GM19023 (cell line): ENCODE results near the gene RRBP1.
"Not testable (repeated sequence)": the region's sequence is repeated elsewhere in the genome, so short reads cannot be mapped to it uniquely, and the experiment has no call there.

Source experiments
- ATAC-seq: cut with Tn5 transposase; IDR thresholded peaks from one replicate; pipeline ENCODE4 v1.9.1; 2021; ENCODE audit warnings: mild to moderate bottlenecking, moderate library complexity; ENCODE audit not compliant: unreplicated experiment

RRBP1 gene

GRCh38 chr20:17708675-17709360 is 26.8 kb upstream of the RRBP1 start:
- ATAC-seq: no peak

DNA sequence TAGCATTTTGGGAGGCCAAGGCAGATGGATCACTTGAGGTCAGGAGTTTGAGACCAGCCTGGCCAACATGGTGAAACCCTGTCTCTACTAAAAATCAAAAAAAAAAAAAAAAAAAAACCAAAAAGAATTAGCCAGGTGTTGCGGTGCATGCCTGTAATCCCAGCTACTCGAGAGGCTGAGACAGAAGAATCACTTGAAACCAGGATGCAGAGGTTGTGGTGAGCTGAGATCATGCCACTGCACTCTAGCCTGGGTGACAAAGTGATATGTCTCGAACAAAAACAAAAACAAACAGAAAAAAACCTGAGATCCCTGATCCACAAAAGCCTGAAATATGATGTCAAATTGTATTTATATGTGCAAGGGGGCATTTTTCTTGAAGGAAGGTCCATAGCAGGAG is 25.9 kb upstream of the RRBP1 start:
- ATAC-seq: not testable (repeated sequence)

DNA sequence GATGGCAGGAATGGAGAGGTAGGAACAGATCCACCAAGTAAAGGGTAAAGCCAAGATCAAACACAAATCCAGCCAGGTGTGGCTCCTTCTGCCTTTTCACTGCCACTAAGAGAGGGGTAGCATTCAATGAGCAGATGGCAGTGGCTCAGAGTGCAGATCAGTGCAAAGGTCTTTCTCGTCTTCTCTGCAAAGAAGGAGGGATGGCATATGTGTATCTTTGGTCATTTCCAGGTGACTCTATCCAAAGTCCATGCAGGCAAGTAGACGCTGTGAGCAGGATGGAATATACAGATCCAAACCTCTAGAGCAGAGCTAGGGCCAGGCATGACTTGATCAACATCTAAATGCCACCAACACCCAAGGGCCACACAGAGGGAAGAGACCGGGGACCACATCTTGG is 24.6 kb upstream of the RRBP1 start:
- ATAC-seq: no peak

GRCh38 chr20:17705916-17706315 is 23.9 kb upstream of the RRBP1 start:
- no peak for ATAC-seq

- no peak for ATAC-seq
Observed at GRCh38 chr20:17704589-17705317, 22.7 kb upstream of the RRBP1 start.

DNA sequence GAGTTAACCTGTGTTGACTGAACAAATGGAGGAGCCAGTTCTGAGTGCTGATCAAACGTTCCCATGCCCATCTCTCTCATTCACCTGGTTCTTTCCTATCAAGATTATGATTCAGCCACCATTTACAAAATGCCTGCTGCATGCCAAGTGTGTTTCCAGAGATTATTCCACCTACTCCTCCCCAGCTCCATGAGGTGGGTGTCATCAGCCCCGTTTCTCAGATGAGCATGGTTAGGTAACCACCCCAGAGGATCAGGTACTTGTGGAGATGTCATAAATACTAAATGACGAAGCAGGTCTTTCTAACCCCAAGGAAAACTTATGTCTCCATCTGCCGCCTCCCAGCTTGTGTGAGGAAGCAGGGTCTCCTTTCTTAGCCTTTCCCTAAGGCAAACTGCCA is 19.8 kb upstream of the RRBP1 start:
- no peak for ATAC-seq

DNA sequence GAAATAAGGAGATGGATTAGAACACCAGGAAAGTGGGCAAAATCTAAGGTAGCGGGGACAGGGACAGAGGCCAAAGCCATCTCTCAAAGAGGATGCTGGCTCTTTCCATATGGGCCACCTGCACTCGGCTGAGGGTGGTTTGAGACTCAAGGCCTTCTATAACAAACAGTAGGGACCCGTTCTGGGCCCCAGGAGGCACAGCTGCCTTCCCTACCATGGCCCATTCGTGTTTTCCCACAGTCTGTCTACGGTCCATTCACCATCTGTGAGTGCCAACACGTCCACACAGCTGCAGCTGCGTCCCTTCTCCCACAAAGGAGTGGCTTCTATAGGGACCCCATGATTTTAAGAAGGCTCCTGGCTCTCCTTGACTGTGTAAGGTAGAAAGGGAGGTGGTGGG is 18.6 kb upstream of the RRBP1 start:
- no peak for ATAC-seq

DNA sequence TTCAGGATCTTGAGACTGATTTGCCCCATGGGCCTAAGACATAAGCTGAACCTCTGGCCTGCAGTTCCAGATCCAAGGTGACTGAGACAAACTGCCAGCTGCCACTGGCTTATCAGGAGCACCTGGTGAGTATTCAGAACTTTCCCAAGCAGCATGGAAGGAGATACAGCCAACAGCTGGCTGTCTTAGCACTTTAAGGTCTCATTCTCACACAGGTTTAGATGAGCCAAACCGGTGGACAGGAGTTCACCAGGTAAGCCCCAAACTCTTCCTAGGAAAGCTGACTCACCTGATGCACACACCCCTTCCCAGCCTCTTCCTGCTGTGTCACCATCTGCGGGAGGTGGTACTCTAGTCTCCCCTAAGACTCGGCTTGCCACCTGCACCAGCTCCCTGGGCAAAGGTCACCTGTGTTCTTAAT is 17.9 kb upstream of the RRBP1 start, which contains the start of gene BANF2:
Gene BANF2 (plus strand): TSS at position 36 of the 421 bp plus-strand sequence. CDS start 25,060 bp downstream, outside the sequence.
- ATAC-seq: no peak

DNA sequence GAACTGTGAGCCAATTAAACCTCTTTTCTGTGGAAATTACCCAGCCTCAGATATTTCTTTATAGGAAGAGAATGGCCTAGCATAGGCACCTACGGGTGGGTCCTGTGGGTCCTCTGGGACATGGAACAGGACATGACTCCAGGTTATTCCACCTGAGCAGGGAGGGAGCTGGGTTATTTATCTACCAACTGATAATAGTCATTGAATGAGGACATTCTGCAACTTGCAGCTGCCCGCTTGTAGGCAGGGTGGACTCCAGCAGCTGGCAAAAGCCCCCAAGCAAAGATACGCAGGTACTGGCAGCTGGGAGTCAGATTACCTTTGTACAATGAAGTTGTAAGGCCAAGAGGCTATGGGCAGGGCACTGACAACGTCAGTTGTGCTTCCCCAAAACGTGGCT is 16.3 kb upstream of the RRBP1 start:
- ATAC-seq: no peak

GRCh38 chr20:17697171-17697570 is 15.1 kb upstream of the RRBP1 start:
- ATAC-seq: no peak

GRCh38 chr20:17696287-17696686 is 14.2 kb upstream of the RRBP1 start:
- no peak for ATAC-seq

GRCh38 chr20:17694767-17695166 is 12.7 kb upstream of the RRBP1 start:
- ATAC-seq: no peak

- ATAC-seq: no peak
Observed at GRCh38 chr20:17693444-17694001, 11.5 kb upstream of the RRBP1 start.

- no peak for ATAC-seq
Observed at GRCh38 chr20:17691758-17692157, 9.7 kb upstream of the RRBP1 start.

- ATAC-seq: no peak
Observed at GRCh38 chr20:17690144-17690543, 8.1 kb upstream of the RRBP1 start.

- no peak for ATAC-seq
Observed at GRCh38 chr20:17688965-17689364, 6.9 kb upstream of the RRBP1 start.

- ATAC-seq: no peak
Observed at GRCh38 chr20:17687800-17688199, 5.8 kb upstream of the RRBP1 start.

DNA sequence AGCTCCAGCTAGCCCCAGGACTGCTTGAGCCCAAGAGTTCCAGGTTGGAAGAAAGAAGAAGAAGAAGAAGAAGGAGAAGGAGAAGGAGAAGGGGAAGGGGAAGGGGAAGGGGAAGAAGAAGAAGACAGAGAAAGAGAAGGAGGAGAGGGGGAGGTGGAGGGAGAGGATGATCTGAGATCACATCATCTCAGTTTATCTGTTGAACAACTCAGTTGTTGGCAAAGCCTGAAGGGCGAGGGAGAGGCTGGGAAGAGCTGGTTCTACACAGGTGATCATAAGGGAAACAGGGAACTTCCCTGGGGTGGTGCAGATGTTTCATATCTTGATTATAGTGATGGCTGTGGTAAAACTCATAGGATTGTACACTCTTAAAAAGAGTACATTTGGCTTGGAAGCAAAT is 3.1 kb upstream of the RRBP1 start:
- no peak for ATAC-seq

DNA sequence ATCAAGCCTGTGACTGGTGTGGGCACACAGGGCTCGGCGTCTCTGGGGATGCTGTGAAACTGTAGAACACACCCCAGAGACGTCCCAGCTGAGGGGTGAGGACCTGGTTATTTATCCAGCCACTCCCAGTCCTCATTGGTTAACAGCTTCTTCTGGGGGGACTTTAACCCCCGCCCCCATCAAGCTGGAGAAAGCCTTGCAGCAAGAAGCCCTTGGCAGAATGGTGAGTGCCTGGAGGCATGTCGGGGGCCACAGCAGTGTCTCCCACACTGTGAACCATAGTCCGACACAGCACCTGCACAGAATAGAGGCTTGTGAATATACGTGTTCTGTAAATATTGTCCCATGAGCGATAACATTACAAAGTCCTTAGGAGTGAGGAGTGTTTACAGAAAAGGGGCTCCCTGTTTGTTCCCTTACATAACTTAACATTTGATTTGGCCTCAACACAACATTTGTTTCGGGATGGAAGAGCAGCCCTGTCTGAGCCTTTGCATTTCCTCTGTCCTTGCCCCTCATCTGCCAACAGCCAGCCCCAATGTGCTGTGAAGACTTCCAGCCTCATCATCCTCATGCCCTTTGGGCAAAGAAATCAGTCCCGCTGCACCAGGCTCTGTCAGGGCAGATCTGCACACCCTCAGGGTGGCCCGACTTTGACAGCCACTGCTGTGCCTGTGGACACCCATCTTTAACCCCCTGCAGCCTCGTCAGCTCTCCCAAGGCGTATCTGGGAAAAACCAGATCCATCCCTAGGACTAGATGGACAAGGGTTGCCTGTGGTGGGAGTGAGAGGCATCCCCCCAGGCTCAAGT is 2.2 kb upstream of the RRBP1 start:
- ATAC-seq: no peak

- ATAC-seq: no peak
Observed at GRCh38 chr20:17683218-17684076, 1.4 kb upstream of the RRBP1 start.

DNA sequence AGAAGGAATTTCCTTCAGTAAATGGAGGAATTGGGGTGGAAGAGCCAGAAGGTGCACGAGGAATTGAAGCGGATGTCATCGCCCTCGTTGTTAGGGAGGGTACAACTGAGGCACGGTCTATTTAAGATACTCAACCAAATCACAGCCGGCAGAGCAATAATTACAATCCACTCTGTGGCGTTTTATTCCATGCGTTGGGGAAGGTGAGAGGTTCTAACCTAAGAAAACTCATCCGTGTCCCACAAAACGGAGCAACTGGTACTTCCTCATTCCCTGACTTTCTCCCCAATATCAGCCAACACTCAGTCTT is 802 bp upstream of the RRBP1 start:
- no peak for ATAC-seq
